ENCODE data around the gene ZNF117.
"Not testable (repeated sequence)": the region's sequence is repeated elsewhere in the genome, so short reads cannot be mapped to it uniquely, and the experiment has no call there.

GRCh38 chr7:65009394-65009793 is 18.6 kb upstream of the ZNF117 start:
- not testable (repeated sequence) for TF ChIP-seq SUZ12 (IDR thresholded peaks at IDR 0.05; ENCODE audit: extremely low read depth, insufficient read depth, insufficient read length); YY1 (IDR thresholded peaks at IDR 0.05; ENCODE audit: insufficient read depth, insufficient read length); ZNF274 (IDR thresholded peaks at IDR 0.05; ENCODE audit: low read depth, low read length)

Data from NT2/D1 (cell line).